Measurements from ENCODE around the gene RING1.

GRCh38 chr6:33211136-33211535 is 2.8 kb downstream of the RING1 start:
- TF ChIP-seq GATA3 (IDR thresholded peaks at IDR 0.05; ENCODE audit: low read depth, low read length): no peak
- TF ChIP-seq GATA2 (IDR thresholded peaks at IDR 0.05; ENCODE audit: low read depth, low read length): no peak

Data from SH-SY5Y (cell line).